Right atrium auricular region (tissue), 2 donors: ENCODE measurements around the gene CRIP1. TPM values are rescaled to one million over a fixed set of nuclear protein-coding genes. Genes with fewer than 3 reads are reported as not detected.

ENCODE experiments used
- DNase-seq: peaks from one replicate; pipeline ENCODE4 v3.0.0-alpha.2; 2019; ENCODE audit warnings: low spot score
- H3K27ac ChIP-seq, 2 donors: fragments of 200-600 bp; sonication (generic); 1 replicate in 1 of 2; 2 replicates in 1 of 2; pipeline ENCODE4 v1.5.1; 2016 to 2019
- H3K27me3 ChIP-seq, 2 donors: fragments of 200-600 bp; sonication (generic); one replicate each; pipeline versions ENCODE4 v1.5.1 to v1.6.0; 2017 to 2019
- H3K36me3 ChIP-seq: fragments of 200-600 bp; sonication (generic); one replicate; pipeline ENCODE4 v1.5.1; 2016
- H3K4me1 ChIP-seq, 2 donors: fragments of 200-600 bp; sonication (generic); one replicate each; pipeline versions ENCODE4 v1.5.1 to v1.6.0; 2017 to 2019
- H3K4me3 ChIP-seq, 2 donors: fragments of 200-600 bp; sonication (generic); 1 replicate in 1 of 2; 2 replicates in 1 of 2; pipeline ENCODE4 v1.5.1; 2017 to 2019; ENCODE audit warnings: mild to moderate bottlenecking in 1 of 2, moderate library complexity in 1 of 2
- H3K9me3 ChIP-seq, 2 donors: fragments of 200-600 bp; sonication (generic); one replicate each; pipeline ENCODE4 v1.5.1; 2019
- CTCF ChIP-seq, 2 donors: fragments of 200-600 bp; sonication (generic); IDR thresholded peaks; one replicate each; pipeline ENCODE4 v1.5.1; 2019; ENCODE audit warnings: antibody characterized with exemption in 2 of 2
- total RNA-seq, 2 donors: library from RNA; depleted of rRNA; stranded (reverse); fragments of >200 nt; gene quantifications; one replicate each; pipeline ENCODE4 v1.1.0, GENCODE V29; 2016

Gene CRIP1
- total RNA-seq, 2 donors from 2014 or later = 42.9 to 79.2 TPM

- DNase-seq = no peak
- peak overlapping the region; percentile 95 to 100 for H3K27ac ChIP-seq
- peaks cover 0 to 77% of the 10 kb centered on the region in 2 donors for H3K4me1 ChIP-seq
- H3K27me3 ChIP-seq = no peaks in the 10 kb centered on the region
- TF ChIP-seq CTCF (IDR thresholded peaks at IDR 0.05) = no peak
- peaks cover 17% of the 10 kb centered on the region for H3K36me3 ChIP-seq
- no peaks in the 10 kb centered on the region for H3K9me3 ChIP-seq
- H3K4me3 ChIP-seq = peak overlapping the region; percentile 98 to 100
Observed at GRCh38 chr14:105477660-105478397, 8.9 kb upstream of the CRIP1 start.

DNA sequence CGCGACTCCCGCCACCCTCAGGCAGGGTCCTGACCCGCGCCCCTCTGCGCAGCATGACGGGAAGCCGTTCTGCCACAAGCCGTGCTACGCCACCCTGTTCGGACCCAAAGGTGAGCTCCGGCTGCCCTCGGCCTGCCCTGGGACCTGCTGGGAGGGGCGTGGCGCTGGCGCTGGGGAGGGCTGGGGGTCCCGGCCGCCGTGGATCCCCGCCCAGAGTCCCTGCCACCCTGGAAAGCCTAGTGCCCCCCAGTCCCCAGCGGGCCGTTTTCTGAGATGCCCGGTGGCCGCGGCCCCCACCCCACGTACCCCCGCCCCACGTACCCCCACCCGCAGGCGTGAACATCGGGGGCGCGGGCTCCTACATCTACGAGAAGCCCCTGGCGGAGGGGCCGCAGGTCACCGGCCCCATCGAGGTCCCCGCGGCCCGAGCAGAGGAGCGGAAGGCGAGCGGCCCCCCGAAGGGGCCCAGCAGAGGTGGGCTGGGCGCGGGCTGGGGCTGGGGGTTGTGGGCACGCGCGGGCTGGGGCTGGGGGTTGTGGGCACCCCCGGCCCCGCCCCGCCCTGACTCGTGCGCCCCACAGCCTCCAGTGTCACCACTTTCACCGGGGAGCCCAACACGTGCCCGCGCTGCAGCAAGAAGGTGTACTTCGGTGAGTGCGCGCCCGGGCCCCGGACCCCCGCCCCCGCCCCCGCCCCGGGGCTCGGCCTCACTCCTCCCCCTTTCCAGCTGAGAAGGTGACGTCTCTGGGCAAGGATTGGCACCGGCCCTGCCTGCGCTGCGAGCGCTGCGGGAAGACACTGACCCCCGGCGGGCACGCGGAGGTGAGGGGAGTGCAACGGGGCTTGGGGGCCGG is 8.1 kb upstream of the CRIP1 start:
- DNase-seq = no peak

GRCh38 chr14:105479431-105480158 is 7.1 kb upstream of the CRIP1 start:
- Histone ChIP-seq H3K4me3 (no peak overlapping the region), H3K4me1 (peaks cover 0 to 82% of the 10 kb centered on the region in 2 donors), H3K27me3 (no peaks in the 10 kb centered on the region), H3K9me3 (no peaks in the 10 kb centered on the region), H3K36me3 (peaks cover 17% of the 10 kb centered on the region), H3K27ac (peak overlapping the region; percentile 95 to 98)
- DNase-seq = no peak
- no peak for TF ChIP-seq CTCF (IDR thresholded peaks at IDR 0.05)

More for the DNA sequence above, 8.1 kb upstream of the CRIP1 start:
- H3K27ac ChIP-seq = peak overlapping the region; percentile 95 to 98
- no peaks in the 10 kb centered on the region for H3K9me3 ChIP-seq
- TF ChIP-seq CTCF (IDR thresholded peaks at IDR 0.05) = no peak
- peaks cover 17% of the 10 kb centered on the region for H3K36me3 ChIP-seq
- H3K27me3 ChIP-seq = no peaks in the 10 kb centered on the region
- H3K4me1 ChIP-seq = peaks cover 0 to 77% of the 10 kb centered on the region in 2 donors
- H3K4me3 ChIP-seq = peak overlapping the region in 1 of 2 donors; percentile 100

DNA sequence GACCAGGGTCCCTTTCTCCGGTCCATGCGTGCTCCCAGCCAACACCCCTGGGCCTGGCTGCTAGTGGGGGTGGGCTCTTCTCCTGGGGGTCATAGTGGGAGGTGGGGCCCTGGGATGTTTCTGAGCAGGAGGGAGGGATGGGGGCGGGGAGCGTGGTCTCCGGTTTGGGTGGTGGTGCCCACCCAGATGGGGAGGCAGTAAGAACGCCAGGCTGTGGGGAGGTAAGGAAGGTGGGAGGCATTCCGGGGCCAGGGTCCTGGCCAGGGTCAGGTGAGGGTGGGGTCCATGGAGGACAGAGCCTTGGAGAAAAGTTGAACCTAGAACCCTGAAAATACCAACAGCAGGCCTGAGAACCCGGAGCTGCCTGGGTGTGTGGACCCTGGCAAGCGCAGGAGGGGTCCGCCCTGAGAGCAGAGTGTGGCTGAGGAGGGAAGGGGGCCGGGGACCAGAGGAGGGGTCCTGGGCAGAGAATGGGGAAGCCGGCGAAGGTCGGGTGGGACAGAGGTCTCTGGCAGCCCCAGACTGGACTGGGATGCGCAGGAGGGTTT is 6.4 kb upstream of the CRIP1 start:
- Histone ChIP-seq H3K4me3 (no peak overlapping the region), H3K36me3 (peaks cover 17% of the 10 kb centered on the region), H3K27me3 (no peaks in the 10 kb centered on the region), H3K9me3 (no peaks in the 10 kb centered on the region), H3K27ac (peak overlapping the region; percentile 95 to 98), H3K4me1 (peaks cover 0 to 89% of the 10 kb centered on the region in 2 donors)
- no peak for TF ChIP-seq CTCF (IDR thresholded peaks at IDR 0.05)
- no peak for DNase-seq
